ENCODE measurements around the gene NTRK2. TPM values are rescaled to one million over a fixed set of nuclear protein-coding genes. Genes with fewer than 3 reads are reported as not detected.

Gene NTRK2
- polyA plus RNA-seq, 1 donor (not counting 4 experiments of a cell fraction or from before 2014, with no cell fraction given) = 0.08 TPM

- Histone ChIP-seq H3K9ac (ENCODE audit: control insufficient read depth, extremely low read depth, insufficient read depth, low read length) (no peak overlapping the region), H3K27ac (ENCODE audit: control insufficient read depth, insufficient read depth, low read length) (no peak overlapping the region), H3K36me3 (ENCODE audit: control insufficient read depth in 2 of 2, extremely low read depth in 1 of 2, insufficient read depth in 2 of 2, low read length in 2 of 2) (no peaks in the 10 kb centered on the region), H3K9me1 (ENCODE audit: control insufficient read depth, extremely low read depth, insufficient read depth, low read length) (no peaks in the 10 kb centered on the region), H3K79me2 (ENCODE audit: control insufficient read depth, insufficient read depth, low read length) (no peaks in the 10 kb centered on the region), H3K4me2 (ENCODE audit: control insufficient read depth, extremely low read depth, insufficient read depth, low read depth, low read length) (no peak overlapping the region), H3K4me3 (ENCODE audit: control insufficient read depth in 2 of 3, extremely low read depth in 1 of 3, insufficient read depth in 2 of 3, low read depth in 1 of 3, low read length in 3 of 3) (no peak overlapping the region), H2AFZ (ENCODE audit: control insufficient read depth, low read length) (no peak overlapping the region), H3K27me3 (ENCODE audit: control insufficient read depth, extremely low read depth, insufficient read depth, low read length) (no peaks in the 10 kb centered on the region), H3K9me3 (ENCODE audit: control insufficient read depth, low read depth, low read length) (no peaks in the 10 kb centered on the region), H4K20me1 (ENCODE audit: control insufficient read depth, extremely low read depth, insufficient read depth, low read length) (no peaks in the 10 kb centered on the region), H3K4me1 (ENCODE audit: control insufficient read depth, extremely low read depth, insufficient read depth, low read length) (no peaks in the 10 kb centered on the region)
- TF ChIP-seq CTCF (optimal IDR thresholded peaks at IDR 0.05 in 1 of 3, IDR thresholded peaks at IDR 0.05 in 1 of 3, conservative IDR thresholded peaks at IDR 0.05 in 1 of 3; ENCODE audit: extremely low read depth in 1 of 3, insufficient read depth in 2 of 3, low read length in 3 of 3) = peak; percentile 7 to 44 (median 43)
- no peak for TF ChIP-seq EZH2 (IDR thresholded peaks at IDR 0.05; ENCODE audit: low read length)
- FAIRE-seq (peak; percentile 5), DNase-seq (ENCODE audit: low read depth, low spot score) (no peak)
- dilution Hi-C loops (cut with MboI; ENCODE audit: extremely low pct_ligation_motif_present, low sequenced_read_pairs) = no loop called here
Measured at GRCh38 chr9:84932915-84933527, 263.5 kb downstream of the NTRK2 start.

GRCh38 chr9:84935528-84936117 is 266.1 kb downstream of the NTRK2 start:
- dilution Hi-C loops (cut with MboI; ENCODE audit: extremely low pct_ligation_motif_present, low sequenced_read_pairs) = no loop called here
- H3K27me3 ChIP-seq (ENCODE audit: control insufficient read depth, extremely low read depth, insufficient read depth, low read length) = no peaks in the 10 kb centered on the region
- no peak for TF ChIP-seq EZH2 (IDR thresholded peaks at IDR 0.05; ENCODE audit: low read length)

More at GRCh38 chr9:84935528-84936117, 266.1 kb downstream of the NTRK2 start:
- Histone ChIP-seq H3K9me1 (ENCODE audit: control insufficient read depth, extremely low read depth, insufficient read depth, low read length) (no peaks in the 10 kb centered on the region), H3K9me3 (ENCODE audit: control insufficient read depth, low read depth, low read length) (no peaks in the 10 kb centered on the region), H3K79me2 (ENCODE audit: control insufficient read depth, insufficient read depth, low read length) (no peaks in the 10 kb centered on the region), H3K36me3 (ENCODE audit: control insufficient read depth in 2 of 2, extremely low read depth in 1 of 2, insufficient read depth in 2 of 2, low read length in 2 of 2) (no peaks in the 10 kb centered on the region), H4K20me1 (ENCODE audit: control insufficient read depth, extremely low read depth, insufficient read depth, low read length) (no peaks in the 10 kb centered on the region), H3K4me3 (ENCODE audit: control insufficient read depth in 2 of 3, extremely low read depth in 1 of 3, insufficient read depth in 2 of 3, low read depth in 1 of 3, low read length in 3 of 3) (no peak overlapping the region), H3K4me1 (ENCODE audit: control insufficient read depth, extremely low read depth, insufficient read depth, low read length) (peaks cover 8% of the 10 kb centered on the region), H2AFZ (ENCODE audit: control insufficient read depth, low read length) (no peak overlapping the region), H3K4me2 (ENCODE audit: control insufficient read depth, extremely low read depth, insufficient read depth, low read depth, low read length) (no peak overlapping the region), H3K9ac (ENCODE audit: control insufficient read depth, extremely low read depth, insufficient read depth, low read length) (no peak overlapping the region), H3K27ac (ENCODE audit: control insufficient read depth, insufficient read depth, low read length) (no peak overlapping the region)
- no peak for FAIRE-seq
- DNase-seq (ENCODE audit: low read depth, low spot score) = no peak
